ENCODE results near the gene IGSF21.

Gene IGSF21

DNA sequence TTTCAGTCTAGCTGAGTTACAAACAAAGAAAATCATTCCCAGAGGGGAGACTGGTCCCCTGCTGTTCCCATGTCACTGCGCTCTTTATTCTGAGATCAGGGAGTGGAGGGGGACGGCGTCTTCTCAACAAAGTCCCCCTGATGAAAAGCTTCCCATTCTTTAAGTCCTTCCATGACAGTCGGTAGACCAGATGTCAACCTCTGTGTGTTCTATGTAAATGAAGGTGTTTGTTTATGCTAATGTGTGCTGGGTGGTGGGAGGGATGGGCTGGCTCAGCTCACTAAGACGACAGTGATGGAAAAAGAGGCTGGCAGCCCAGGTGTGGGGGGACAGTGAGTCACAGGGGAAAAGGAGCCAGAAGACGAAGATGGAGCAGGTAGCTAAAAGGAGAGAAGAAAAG lies 225.0 kb downstream of the IGSF21 start:
- no peak for TF ChIP-seq CTCF (IDR thresholded peaks at IDR 0.05; ENCODE audit: low read depth, low read length)
- DNase-seq, result no peak
- H3K27ac ChIP-seq, result no peak overlapping the region
- H3K27me3 ChIP-seq (ENCODE audit: insufficient read depth, low read depth, severe bottlenecking), result no peaks in the 10 kb centered on the region
- no peak overlapping the region for H3K4me3 ChIP-seq (ENCODE audit: low read depth, low read length)
- no peaks in the 10 kb centered on the region for H3K9me3 ChIP-seq (ENCODE audit: severe bottlenecking)
- no peaks in the 10 kb centered on the region for H3K36me3 ChIP-seq

DNA sequence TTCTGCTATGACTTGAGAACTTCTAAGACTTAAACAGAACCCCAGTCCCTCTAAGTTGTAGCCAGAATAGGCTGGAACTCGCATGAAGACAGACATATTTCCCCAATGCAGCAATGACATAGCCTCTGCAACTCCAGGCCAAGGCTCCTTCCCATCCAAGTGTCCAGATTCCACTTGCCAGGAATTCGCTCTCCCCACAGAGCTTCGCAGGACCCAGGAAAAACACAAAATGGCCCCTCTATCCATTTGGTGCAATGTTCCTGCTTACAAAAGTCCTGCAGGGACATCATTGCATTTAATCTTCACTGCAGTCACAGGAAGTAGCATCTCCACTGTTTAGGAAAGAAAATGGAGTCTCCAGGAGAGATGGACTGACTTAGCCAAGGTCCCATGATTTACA lies 225.6 kb downstream of the IGSF21 start:
- Histone ChIP-seq H3K27ac (no peak overlapping the region), H3K36me3 (no peaks in the 10 kb centered on the region), H3K4me3 (ENCODE audit: low read depth, low read length) (no peak overlapping the region), H3K9me3 (ENCODE audit: severe bottlenecking) (no peaks in the 10 kb centered on the region), H3K27me3 (ENCODE audit: insufficient read depth, low read depth, severe bottlenecking) (no peaks in the 10 kb centered on the region)
- no peak for TF ChIP-seq CTCF (IDR thresholded peaks at IDR 0.05; ENCODE audit: low read depth, low read length)
- DNase-seq, result no peak

- H3K27me3 ChIP-seq (ENCODE audit: insufficient read depth, low read depth, severe bottlenecking), result no peaks in the 10 kb centered on the region
These were observed 229.2 kb downstream of the IGSF21 start for GRCh38 chr1:18336801-18337200.

GRCh38 chr1:18337757-18338156 lies 230.2 kb downstream of the IGSF21 start:
- Histone ChIP-seq H3K27me3 (ENCODE audit: insufficient read depth, low read depth, severe bottlenecking) (no peaks in the 10 kb centered on the region), H3K4me3 (ENCODE audit: low read depth, low read length) (no peak overlapping the region), H3K36me3 (no peaks in the 10 kb centered on the region), H3K9me3 (ENCODE audit: severe bottlenecking) (no peaks in the 10 kb centered on the region), H3K27ac (no peak overlapping the region)
- TF ChIP-seq CTCF (IDR thresholded peaks at IDR 0.05; ENCODE audit: low read depth, low read length), result no peak
- no peak for DNase-seq

More at GRCh38 chr1:18336801-18337200, 229.2 kb downstream of the IGSF21 start:
- no peak for DNase-seq
- no peak overlapping the region for H3K4me3 ChIP-seq (ENCODE audit: low read depth, low read length)
- TF ChIP-seq CTCF (IDR thresholded peaks at IDR 0.05; ENCODE audit: low read depth, low read length), result no peak
- no peaks in the 10 kb centered on the region for H3K9me3 ChIP-seq (ENCODE audit: severe bottlenecking)
- H3K27ac ChIP-seq, result no peak overlapping the region
- no peaks in the 10 kb centered on the region for H3K36me3 ChIP-seq

DNA sequence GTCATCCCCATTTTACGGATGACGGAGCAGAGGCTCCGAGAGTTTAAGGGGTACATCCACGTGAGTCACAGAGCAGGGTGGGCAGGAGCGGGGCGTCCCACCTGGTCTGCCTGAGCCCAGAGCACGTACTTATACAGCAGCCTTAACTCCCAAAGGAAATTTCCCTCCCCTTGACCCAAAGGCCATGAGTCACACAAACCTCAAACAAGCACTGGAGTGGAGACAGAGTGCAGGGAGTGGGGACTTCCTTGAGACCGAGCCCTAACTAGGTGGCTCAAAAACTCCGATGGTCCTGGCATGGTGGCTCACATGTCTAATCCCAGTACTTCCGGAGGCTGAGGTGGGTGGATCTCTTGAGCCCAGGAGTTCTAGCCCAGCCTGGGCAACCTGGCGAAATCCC lies 231.6 kb downstream of the IGSF21 start:
- Histone ChIP-seq H3K4me3 (ENCODE audit: low read depth, low read length) (no peak overlapping the region), H3K27ac (no peak overlapping the region), H3K36me3 (no peaks in the 10 kb centered on the region), H3K9me3 (ENCODE audit: severe bottlenecking) (no peaks in the 10 kb centered on the region), H3K27me3 (ENCODE audit: insufficient read depth, low read depth, severe bottlenecking) (no peaks in the 10 kb centered on the region)
- no peak for TF ChIP-seq CTCF (IDR thresholded peaks at IDR 0.05; ENCODE audit: low read depth, low read length)
- no peak for DNase-seq

DNA sequence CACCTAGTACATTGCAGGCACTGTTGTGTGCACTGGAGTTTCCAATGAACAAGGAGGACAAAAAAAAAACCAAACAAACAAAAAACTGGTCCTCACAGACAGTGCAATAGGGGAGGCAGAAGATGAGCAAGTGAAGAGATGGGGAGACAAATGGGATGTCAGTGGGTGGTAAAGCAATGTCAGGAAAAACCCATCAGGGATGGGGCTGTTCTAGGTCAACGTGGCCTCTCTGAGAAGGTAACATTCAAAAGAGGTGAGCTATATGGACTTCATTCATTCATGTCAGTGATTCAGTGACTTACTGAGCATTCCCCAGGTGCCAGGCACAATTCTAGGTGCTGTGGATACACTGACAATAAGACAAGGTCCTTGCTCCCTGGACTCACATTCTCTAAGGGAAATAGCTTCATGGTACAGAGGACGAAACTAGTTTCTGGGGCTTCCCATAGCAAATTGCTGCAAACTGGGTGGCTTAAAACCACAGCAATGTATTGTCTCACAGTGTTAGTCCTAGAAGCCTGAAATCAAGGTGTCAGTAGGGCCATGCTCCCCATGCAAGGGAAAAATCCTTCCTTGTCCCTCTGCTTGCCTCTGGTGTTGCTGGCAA lies 232.7 kb downstream of the IGSF21 start:
- H3K27me3 ChIP-seq (ENCODE audit: insufficient read depth, low read depth, severe bottlenecking), result no peaks in the 10 kb centered on the region
- DNase-seq, result no peak
- no peak overlapping the region for H3K27ac ChIP-seq
- TF ChIP-seq CTCF (IDR thresholded peaks at IDR 0.05; ENCODE audit: low read depth, low read length), result no peak
- no peak overlapping the region for H3K4me3 ChIP-seq (ENCODE audit: low read depth, low read length)
- H3K9me3 ChIP-seq (ENCODE audit: severe bottlenecking), result no peaks in the 10 kb centered on the region
- H3K36me3 ChIP-seq, result no peaks in the 10 kb centered on the region

Data from WERI-Rb-1 (cell line).